HG02973 (cell line): ENCODE measurements around the gene ZNF217.
"Not testable (repeated sequence)": the region's sequence is repeated elsewhere in the genome, so short reads cannot be mapped to it uniquely, and the experiment has no call there.

ENCODE experiments used
- ATAC-seq: cut with Tn5 transposase; IDR thresholded peaks from one replicate; pipeline ENCODE4 v1.9.1; 2021; ENCODE audit warnings: moderate library complexity; ENCODE audit not compliant: unreplicated experiment

Gene ZNF217

DNA sequence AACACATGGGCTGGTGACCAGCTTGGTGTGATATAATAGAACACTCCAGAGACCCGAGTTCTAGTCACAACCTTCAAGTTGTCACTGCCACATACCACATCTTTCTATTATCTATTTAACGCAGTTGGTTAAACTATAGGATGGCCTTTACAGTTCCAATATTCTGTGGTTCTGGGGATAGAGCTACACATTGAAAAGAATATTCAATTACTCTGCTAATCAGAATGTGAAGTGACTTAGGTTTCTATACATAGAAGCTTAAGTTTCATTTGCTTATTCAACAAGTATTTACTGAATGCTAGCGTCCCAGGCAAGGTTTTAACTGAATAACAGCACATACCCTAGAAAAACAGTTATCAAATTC lies 9.1 kb downstream of the ZNF217 start:
- ATAC-seq = not testable (repeated sequence)

DNA sequence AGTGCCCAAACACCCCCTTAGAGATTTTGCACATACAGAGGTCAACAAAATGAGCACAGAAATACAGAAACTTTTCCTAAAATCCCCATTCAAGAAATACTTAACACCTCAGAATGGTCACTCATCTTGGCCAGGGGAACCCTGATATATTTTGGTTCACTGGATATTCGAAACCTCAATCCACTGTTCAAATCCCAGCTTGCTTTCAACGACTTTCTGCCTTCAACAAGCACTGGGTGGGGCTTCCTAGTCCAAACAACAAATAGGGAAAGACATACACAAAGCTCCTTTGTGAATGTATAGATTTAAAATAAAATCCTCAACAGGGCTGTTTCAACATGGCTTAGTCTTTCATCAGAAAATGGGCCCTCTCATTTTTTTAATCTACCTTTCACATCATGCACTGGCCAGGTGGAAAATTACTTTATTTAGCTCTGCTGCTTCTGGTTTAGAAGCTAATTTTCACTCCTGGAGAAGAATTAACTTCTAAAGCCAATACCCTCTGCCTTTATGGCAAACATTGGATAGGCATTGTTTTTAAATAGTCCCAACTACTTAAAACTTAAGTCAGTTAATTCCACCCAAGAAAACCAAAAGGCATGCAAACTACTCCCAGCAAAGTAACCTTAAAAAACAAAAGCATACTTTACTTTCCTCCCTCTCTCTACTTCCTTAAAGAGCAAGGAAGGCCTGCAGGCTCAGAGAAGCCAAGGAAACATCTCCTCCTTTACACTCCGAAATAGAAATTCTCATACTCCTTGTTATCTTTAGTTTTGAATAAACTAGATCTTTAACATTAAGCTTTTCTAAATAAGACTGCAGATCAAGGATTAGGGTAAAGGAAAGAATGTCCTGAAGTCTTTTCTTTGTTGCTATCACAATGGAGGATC lies 9.7 kb downstream of the ZNF217 start:
- ATAC-seq = not testable (repeated sequence)

DNA sequence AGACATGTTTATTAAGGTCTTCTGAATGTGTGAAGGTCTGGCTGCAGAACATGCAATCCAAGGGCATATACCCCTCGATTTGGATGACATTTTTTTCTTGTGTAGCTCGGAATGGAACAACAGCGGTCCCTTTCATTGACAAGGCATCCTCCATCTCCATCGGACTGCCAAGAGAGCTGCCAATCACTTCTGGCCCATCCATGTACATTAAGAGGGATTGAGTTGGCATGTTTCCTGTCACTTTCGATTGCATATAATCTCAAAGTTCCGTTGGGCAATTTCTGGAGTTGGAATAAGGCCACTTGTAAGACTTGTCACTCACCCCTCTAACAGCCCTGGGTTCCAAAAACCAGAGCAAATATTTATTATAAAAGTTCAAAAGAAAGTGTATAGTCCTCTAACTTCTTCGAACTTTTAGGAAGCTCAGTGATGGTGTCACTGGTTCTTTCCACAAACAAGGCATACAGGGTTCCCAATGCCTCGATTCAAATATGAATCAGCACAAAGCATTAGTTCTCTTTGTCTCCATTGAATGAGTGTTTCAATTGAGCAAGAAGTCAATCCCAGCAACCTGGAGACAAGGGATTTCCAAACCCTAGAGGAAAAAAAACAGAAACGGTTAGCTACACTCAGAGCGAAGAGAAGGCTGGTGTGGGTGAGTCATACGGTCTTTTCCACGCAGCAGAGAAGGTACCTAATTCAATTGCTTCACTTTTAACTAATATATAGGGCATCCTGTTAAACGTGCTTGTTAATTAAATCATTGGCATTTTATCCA lies 10.9 kb downstream of the ZNF217 start:
- ATAC-seq = no peak

DNA sequence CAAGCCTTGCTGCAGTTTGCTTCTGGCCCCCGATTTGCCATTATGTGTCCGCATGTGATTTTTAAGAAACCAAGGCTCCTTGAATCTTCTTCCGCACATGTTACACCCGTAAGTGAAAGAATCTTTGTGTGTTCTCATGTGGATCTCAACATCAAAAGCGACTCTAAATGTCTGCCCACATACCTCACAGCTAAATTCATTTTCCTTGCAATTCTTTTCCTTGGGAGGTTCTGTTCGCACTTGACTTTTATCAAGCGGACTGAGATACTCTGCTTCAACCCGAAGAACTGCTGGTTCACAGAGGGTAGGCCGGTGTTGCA lies 11.4 kb downstream of the ZNF217 start:
- ATAC-seq = no peak

DNA sequence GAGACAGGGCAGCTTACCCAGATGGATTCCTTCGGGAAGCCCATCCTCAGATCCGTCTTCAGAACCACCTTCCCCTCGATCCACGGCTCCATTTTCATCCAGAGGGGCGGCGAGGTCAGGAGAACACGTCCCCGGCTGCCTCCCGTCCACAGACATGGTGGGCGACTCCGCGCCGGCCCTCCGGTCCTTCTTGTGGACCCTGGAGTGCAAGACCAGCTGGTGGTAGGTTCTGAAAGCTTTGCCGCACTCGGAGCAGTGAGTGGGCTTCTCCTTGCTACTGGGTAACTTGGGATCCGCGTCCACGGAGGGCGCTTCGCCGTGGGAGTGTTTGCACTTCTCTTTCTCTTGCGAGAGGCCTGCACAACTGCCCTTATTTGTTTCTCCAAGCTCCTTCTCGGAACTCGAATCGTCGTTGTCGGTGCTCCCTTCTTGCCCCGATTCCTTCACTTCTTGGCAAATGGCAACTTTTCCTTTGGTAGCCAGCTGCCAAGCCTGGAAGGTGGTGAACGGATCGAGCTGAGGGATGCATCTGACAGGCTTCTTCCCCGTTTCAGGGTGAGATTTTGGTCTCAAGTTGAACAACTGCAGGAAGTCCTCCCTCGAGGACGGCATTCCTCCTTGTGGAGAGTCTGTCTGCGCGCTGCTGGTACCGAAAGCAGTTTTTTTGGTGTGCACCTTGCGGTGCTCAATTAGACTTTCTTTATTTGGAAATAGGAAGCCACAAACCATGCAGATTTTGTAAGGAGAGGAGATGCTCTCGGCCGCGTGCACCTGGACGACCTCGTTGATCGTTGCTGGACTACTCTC lies 12.0 kb downstream of the ZNF217 start:
- ATAC-seq = no peak

DNA sequence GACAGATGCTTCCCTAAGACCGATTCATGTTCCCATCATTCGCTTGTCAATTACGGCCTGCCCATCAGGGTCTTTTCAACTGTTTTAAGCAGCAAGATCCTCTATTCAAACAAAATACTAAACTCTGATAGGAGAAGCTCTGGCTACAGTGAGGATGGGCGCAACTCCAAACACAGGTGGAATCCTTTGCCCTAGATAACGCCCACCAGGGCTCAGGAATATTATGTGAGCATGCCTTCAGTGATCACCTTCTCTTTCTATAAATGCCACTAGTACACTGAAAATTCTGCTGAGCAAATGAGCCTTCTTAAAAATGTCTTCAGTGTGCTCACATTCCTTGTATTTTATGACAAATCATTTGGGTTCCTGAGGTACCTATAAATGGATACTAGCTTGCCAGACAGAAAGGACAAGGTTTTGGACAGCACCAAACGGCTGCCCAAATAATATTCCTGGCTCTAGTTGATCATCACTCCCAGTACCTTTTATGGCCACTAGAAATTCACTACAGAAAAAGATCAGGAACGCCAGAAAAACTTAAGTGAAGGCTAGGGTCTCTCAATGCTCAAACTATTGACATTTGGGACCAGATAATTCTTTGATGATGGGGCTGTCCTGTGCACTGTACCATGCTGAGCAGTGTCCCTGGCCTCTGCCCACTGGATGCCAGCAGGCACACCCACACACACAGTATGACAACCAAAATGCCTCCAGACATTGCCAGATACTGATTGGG lies 13.1 kb downstream of the ZNF217 start:
- no peak for ATAC-seq

DNA sequence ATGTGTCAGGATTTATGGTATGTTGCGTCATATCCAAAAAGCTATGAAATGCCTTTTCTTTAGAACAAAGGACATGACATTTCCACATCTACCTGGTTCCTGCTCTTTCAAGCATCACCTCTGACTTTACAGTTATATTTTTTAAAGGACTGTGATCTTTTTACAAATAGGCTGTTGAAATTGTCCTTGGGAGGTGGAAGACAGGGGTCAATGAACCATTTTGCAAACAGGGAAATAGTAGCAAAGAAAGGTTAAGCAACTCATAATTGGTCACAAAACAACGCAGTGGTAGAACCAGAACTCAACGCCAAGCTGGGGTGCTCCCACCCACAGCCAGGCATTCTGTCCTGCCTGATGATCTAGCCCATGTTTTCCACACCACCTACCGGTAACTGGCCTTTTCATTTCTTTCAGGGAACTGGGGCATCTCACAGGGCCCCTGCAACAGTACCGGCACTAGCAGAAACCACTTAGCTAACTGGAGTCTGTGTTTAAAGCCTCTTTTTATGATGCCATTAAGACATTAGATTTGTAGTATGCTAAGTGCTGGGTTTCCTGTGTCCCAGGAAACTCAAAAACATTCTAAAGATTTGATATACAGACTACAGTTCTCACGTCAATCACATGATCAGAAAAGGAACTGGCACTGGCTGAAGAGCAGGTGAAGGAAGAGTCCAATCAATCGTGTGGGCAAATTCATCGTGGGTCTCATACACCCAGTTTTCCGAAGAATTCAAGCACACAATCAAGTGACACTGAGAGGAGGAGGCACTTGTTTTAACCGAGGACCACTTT lies 13.9 kb downstream of the ZNF217 start:
- ATAC-seq = no peak

DNA sequence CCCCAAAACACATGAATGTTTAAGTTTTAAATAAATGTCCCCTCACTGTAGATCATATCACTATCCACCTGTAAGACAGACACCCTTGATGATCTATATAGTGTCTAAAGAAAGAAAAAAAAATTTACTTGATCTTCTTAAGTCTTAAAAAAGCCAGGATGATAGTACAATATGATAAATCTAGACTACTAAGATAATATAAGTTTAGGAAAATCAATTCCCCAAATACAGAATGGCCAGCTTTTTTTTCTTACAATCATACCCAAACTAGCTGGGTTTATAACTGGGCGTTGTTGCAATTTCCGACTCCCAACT lies 14.4 kb downstream of the ZNF217 start:
- ATAC-seq = no peak

DNA sequence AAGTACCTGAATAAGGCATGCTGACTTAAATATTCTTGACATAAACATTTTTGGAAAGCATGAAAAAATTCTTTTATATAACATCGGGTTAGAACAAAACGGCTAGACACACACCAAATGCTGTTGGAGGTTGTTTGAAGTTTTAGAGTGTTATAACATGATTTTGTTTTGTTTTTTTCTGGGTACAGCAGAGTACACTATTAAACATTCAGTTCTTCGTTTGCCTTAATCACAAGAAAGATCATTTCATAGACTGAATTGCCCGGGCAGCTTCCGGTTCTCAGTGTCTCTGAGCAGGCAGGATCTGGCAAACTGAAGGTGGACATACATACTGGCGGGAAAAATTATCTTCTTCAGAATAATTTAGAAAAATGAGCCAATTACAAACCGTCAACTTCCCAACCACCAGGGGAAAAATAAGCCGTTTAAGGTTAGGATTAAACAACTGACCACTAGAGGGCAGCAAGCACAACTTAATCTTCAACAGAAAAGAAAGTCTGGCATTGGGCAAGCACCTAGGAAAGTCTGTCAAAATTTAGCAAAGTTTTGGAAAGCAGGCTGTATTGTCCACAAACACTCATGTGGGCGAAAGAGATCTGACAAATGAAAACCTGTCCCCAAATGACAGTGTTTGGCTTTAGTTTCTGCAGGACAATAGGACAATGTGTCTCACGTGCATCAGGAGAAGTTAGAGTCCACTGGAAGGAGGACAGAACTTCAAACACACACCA lies 15.0 kb downstream of the ZNF217 start:
- ATAC-seq = peak; percentile 42

DNA sequence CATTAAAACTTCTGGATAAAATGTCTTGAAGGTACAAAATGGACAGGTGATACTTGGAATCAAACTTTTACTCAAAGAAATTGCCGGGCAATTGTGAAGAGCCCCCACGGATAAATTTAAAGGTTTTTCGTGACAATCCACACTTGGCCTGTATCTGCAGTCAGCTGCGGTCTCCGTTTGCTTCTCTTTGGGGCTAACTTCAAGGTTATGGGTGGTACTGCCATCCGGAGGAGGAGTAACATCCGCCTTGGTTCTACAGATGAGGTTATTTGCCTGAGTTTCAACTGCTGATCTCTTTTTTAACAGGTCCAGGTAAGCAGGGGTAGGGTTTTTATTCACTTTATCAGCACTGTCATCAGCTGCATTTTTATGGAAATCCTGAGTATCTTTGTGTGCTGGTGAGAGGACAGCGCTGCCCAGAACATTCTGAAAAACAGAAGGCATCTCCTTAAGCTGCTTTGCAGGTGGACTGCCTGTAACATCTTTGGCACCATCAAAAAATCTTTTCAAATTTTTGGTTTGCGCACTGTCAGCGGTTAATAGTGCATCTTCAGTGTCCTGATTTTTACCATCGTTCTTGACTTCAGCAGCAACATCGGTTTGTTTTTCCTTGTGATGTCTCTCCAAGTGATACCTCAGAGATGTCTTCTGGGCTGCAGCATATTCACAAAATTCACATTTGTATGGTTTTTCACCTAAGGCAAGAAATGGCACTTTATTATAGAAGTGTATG lies 16.9 kb downstream of the ZNF217 start:
- ATAC-seq = no peak

DNA sequence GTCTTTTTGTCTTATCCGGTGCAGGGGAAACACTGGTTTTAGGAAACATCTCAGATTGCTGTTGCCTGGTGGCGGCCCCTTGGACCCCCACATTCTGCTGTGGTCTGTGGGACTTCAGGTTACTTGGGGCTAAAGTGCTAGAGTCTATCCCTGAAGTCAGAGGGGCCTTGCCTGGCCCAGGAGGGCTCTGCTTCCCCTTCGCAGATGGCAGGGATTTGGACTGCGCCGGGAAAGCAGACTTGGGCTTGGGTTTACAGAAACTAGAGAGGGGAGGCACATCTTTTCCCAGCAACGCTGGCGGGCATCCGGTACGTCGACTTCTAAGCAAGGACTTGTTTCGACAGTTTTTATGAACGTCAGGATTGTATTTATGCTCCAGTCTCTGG lies 17.5 kb downstream of the ZNF217 start:
- no peak for ATAC-seq

DNA sequence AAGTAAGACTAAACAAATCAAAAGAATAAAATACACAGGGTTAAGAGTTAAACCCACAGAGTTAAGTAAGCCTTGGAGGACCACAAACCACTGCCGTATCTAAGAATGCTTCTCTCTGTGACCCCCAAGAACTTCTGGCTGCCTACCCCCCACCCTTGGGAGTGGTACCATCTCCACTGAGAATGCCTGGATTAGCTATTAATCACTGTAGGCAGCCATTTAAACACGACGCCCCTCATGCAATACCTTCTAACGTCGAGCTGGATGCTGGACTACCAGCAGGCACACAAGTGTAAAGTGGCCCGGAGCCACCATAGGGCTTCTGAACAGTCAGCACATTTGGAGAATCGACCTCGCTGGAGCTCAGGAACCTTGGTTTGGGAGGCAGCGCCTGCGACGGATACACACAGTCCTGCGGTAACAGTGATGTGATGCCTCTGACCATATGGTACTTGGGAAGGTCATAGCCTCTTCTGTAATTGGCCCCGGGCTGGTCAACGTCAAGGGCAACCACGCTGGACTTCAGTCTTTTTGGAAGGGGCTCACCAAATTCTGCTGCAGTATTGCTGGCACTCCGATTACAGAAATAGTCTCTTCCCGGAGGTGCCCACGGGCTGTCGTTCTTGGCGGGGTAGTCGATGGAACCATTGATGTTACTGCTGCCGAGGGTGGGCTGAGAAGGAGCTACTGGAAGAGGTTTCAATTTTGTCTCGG lies 18.0 kb downstream of the ZNF217 start:
- no peak for ATAC-seq

DNA sequence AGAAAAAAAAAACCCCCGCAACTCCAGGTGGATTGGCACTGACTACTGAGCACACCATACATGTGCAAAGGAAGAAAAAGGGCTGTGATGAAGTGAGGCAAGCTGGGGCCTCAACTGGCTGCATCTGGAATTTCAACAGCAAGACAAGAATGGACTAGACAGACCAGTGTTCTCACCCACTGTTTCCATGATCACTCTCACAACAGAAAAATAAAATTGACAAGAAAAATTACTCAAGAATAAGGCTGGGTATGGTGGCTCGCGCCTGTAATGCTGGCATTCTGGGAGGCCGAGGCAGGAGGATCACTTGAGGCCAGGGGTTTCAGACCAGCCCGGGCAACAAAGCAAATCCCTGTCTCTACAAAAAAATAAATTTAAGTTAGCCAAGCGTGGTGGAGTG lies 18.8 kb downstream of the ZNF217 start:
- ATAC-seq = no peak

DNA sequence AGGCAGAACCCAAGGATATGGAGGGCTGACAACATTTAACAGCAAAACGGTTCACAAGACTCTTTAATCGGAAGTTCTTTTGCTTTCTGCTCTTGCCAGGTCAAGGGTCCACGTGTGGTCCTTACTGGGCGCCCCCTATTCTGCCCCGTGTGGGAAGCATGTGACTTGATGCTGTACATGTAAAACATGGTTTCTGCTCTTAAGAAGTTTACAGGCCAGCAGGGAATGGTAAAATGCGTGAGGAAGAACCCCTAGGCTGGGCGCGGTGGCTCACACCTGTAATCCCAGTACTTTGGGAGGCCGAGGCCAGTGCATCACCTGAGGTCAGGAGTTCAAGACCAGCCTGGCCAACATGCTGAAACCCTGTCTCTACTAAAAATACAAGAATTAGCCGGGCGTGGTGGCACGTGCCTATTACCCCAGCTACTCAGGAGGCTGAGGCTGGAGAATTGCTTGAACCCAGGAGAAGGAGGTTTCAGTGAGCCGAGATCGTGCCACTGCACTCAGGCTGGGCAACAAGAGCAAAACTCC lies 19.3 kb downstream of the ZNF217 start:
- no peak for ATAC-seq

DNA sequence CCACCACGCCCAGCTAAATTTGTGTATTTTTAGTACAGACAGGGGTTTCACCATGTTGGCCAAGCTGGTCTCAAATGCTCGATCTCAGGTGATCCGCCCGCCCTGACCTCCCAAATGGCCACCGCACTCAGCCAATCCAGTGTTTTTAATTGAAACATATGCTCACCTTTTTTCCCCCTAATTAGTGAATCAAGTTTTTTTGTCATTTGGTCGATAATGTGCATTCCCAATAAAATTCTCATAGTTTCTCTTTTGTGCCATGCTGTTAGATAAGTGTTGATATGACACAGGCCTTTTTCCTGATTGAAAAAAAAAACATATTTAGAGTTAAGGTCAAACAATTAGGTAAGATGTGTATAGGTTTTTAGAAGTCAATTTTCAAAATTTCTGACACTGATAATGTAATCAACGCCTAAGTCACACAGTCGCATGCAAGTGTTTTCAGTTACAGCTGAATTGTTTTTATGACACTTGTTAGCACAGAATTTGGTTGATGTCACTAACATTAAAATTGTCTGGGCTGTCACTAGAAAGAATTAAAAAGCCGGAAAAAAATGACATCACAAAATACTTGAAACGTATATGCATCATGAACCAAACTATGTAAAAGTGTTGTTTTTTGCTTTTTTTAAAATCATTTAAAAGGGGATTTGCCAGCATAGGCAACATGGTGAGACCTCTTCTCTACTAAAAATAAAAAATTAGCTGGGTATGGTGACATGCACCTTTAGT lies 21.9 kb downstream of the ZNF217 start:
- no peak for ATAC-seq

DNA sequence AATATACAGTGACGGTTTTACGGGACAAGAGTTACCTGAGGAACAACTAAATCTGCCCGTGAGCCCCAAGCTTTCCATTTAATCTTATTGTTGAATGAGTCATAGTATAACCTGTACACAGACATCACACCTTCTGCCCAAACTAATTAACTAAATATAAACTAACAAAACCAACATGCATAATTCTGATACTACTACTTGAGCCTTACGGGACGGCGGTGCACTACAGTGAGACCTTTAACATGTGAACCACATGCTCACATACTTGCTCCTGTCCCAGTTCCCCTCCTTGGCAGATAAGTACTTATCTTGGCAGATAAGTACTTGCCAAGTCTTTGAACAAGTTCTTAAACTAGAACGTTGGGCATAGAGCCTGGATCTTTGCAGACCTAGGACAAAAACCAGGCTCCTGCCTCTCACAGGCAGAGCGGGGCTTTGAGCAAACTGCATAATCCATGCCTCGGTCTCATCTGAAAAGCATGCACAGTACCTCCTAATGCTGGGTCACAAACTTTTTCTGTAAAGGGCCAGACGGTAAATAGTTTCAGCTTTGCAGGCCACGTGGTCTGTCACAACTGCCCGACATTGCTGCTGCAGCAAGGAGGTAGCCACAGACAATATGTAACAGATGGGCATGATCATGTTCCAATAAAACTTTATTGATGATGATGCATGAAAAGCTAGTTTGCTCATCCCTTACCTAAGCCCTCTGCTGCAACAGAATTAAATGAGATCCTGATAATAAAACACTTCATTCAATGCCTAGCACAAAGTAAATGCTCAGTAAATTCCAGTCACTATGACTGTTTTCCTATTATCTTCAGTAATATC lies 23.0 kb downstream of the ZNF217 start:
- ATAC-seq = no peak
